WTC11 (cell line): Measurements from ENCODE around the gene ARHGEF38. TPM values are rescaled to one million over a fixed set of nuclear protein-coding genes. Genes with fewer than 3 reads are reported as not detected.

Experiments used
- ATAC-seq: fragments of 200-7000 bp; cut with Tn5 transposase; 2 replicates; pipeline ENCODE4 v1.10.0; 2021; ENCODE audit warnings: mild to moderate bottlenecking, moderate library complexity
- CTCF ChIA-PET: fragments of 300-600 bp; sonication (Branson Sonifier 250); formaldehyde crosslinking; loops from one replicate; lab custom pipeline; 2021; ENCODE audit warnings: antibody characterized with exemption; lab: Charles Lee
- POLR2A ChIA-PET: fragments of 350-600 bp; sonication (Branson Sonifier 250); formaldehyde crosslinking; loops from one replicate; lab custom pipeline; 2021; ENCODE audit warnings: antibody characterized with exemption; lab: Charles Lee
- DNase-seq: peaks from one replicate; pipeline ENCODE4 v3.0.0; 2021; ENCODE audit warnings: low spot score
- H3K27ac Mint-ChIP-seq: 2 replicates; pipeline ENCODE4 v1.8.0; 2021; ENCODE audit warnings: mixed read lengths
- H3K27me3 Mint-ChIP-seq: 2 replicates; pipeline ENCODE4 v1.8.0; 2021; ENCODE audit warnings: low read depth, mild to moderate bottlenecking, moderate library complexity, mixed read lengths
- H3K36me3 Mint-ChIP-seq: 2 replicates; pipeline ENCODE4 v1.8.0; 2021; ENCODE audit warnings: mixed read lengths
- H3K4me1 Mint-ChIP-seq: 2 replicates; pipeline ENCODE4 v1.8.0; 2022; ENCODE audit warnings: mixed read lengths
- H3K4me3 Mint-ChIP-seq: 2 replicates; pipeline ENCODE4 v1.8.0; 2021; ENCODE audit warnings: mild to moderate bottlenecking, moderate library complexity, mixed read lengths
- H3K9me3 Mint-ChIP-seq: 2 replicates; pipeline ENCODE4 v1.8.0; 2021; ENCODE audit warnings: mixed read lengths
- ARID4B ChIP-seq: sonication (generic); formaldehyde crosslinking; IDR thresholded peaks from 2 replicates; pipeline ENCODE4 v1.8.0; 2023; ENCODE audit warnings: missing genetic modification reagents, mild to moderate bottlenecking, borderline replicate concordance
- ATF6 ChIP-seq: sonication (generic); formaldehyde crosslinking; IDR thresholded peaks from 2 replicates; pipeline ENCODE4 v1.8.1; 2023; ENCODE audit warnings: mild to moderate bottlenecking, missing genetic modification reagents
- E2F5 ChIP-seq: sonication (generic); formaldehyde crosslinking; IDR thresholded peaks from 2 replicates; pipeline ENCODE4 v1.8.1; 2022; ENCODE audit warnings: mild to moderate bottlenecking, moderate library complexity, missing genetic modification reagents
- FOXK1 ChIP-seq: sonication (generic); formaldehyde crosslinking; IDR thresholded peaks from 2 replicates; pipeline ENCODE4 v1.8.0; 2022; ENCODE audit warnings: mild to moderate bottlenecking, moderate library complexity, missing genetic modification reagents
- GRHL2 ChIP-seq: fragments of 250-450 bp; sonication (Bioruptor Pico); IDR thresholded peaks from 2 replicates; pipeline ENCODE4 v1.8.0; 2022; ENCODE audit warnings: mild to moderate bottlenecking, moderate library complexity; ENCODE audit not compliant: insufficient replicate concordance, severe bottlenecking
- GTF2I ChIP-seq: fragments of 250-450 bp; sonication (Bioruptor Pico); conservative IDR thresholded peaks from 2 replicates; pipeline ENCODE4 v1.4.0; 2021; ENCODE audit warnings: mild to moderate bottlenecking
- JUN ChIP-seq: sonication (generic); formaldehyde crosslinking; IDR thresholded peaks from 2 replicates; pipeline ENCODE4 v1.8.0; 2023; ENCODE audit warnings: mild to moderate bottlenecking, missing genetic modification reagents
- NFATC4 ChIP-seq: fragments of 250-450 bp; sonication (Bioruptor Pico); IDR thresholded peaks from 2 replicates; pipeline ENCODE4 v1.9.0; 2021; ENCODE audit warnings: mild to moderate bottlenecking
- NFYB ChIP-seq: sonication (generic); formaldehyde crosslinking; conservative IDR thresholded peaks from 2 replicates; pipeline ENCODE4 v1.8.0; 2022; ENCODE audit warnings: low read depth, missing genetic modification reagents
- NR1H2 ChIP-seq: sonication (generic); formaldehyde crosslinking; IDR thresholded peaks from 2 replicates; pipeline ENCODE4 v1.9.0; 2021; ENCODE audit warnings: mild to moderate bottlenecking, moderate library complexity, missing genetic modification reagents
- NR2C2 ChIP-seq: sonication (generic); formaldehyde crosslinking; IDR thresholded peaks from 2 replicates; pipeline ENCODE4 v1.8.0; 2022; ENCODE audit warnings: mild to moderate bottlenecking, missing genetic modification reagents
- RORB ChIP-seq: fragments of 250-450 bp; sonication (Bioruptor Pico); IDR thresholded peaks from 2 replicates; pipeline ENCODE4 v1.9.0; 2021; ENCODE audit warnings: mild to moderate bottlenecking
- SP1 ChIP-seq: sonication (generic); formaldehyde crosslinking; conservative IDR thresholded peaks from 2 replicates; pipeline ENCODE4 v1.8.1; 2022; ENCODE audit warnings: missing genetic modification reagents
- STAT6 ChIP-seq: sonication (generic); formaldehyde crosslinking; conservative IDR thresholded peaks from 2 replicates; pipeline ENCODE4 v1.8.1; 2023; ENCODE audit warnings: mild to moderate bottlenecking, low read depth, missing genetic modification reagents, moderate library complexity
- TEAD4 ChIP-seq: sonication (generic); formaldehyde crosslinking; IDR thresholded peaks from 2 replicates; pipeline ENCODE4 v1.8.0; 2022; ENCODE audit warnings: mild to moderate bottlenecking, missing genetic modification reagents
- ZMAT4 ChIP-seq: fragments of 250-450 bp; sonication (Bioruptor Pico); IDR thresholded peaks from 2 replicates; pipeline ENCODE4 v1.9.0; 2021; ENCODE audit warnings: mild to moderate bottlenecking
- ZNF416 ChIP-seq: fragments of 250-450 bp; sonication (Bioruptor Pico); IDR thresholded peaks from 2 replicates; pipeline ENCODE4 v1.9.0; 2021; ENCODE audit warnings: mild to moderate bottlenecking, inconsistent platforms
- ZNF512 ChIP-seq: sonication (generic); formaldehyde crosslinking; IDR thresholded peaks from 2 replicates; pipeline ENCODE4 v1.8.1; 2022; ENCODE audit warnings: missing genetic modification reagents, borderline replicate concordance
- ZNF671 ChIP-seq: fragments of 250-450 bp; sonication (Bioruptor Pico); IDR thresholded peaks from 2 replicates; pipeline ENCODE4 v1.8.0; 2021; ENCODE audit warnings: mild to moderate bottlenecking
- total RNA-seq: library from RNA; stranded (reverse); gene quantifications from 3 replicates; pipeline ENCODE4 v1.2.3, GENCODE V29; 2021

ARHGEF38 gene
- total RNA-seq, 1 experiment from 2014 or later = not detected

- TF ChIP-seq NFATC4 (CRISPR knock-in tag) (no peak), ZNF416 (CRISPR knock-in tag) (no peak), NR2C2 (CRISPR knock-in tag) (no peak), ATF6 (CRISPR knock-in tag) (no peak), FOXK1 (CRISPR knock-in tag) (no peak), NR1H2 (CRISPR knock-in tag) (no peak), GTF2I (CRISPR knock-in tag) (no peak), E2F5 (CRISPR knock-in tag) (no peak), ARID4B (no peak), TEAD4 (CRISPR knock-in tag) (no peak), NFYB (CRISPR knock-in tag) (no peak)
These were observed 160.3 kb downstream of the ARHGEF38 start (continued) for GRCh38 chr4:105712766-105713165.

- H3K36me3 Mint-ChIP-seq = peaks cover 13% of the 10 kb centered on the region
- no peak overlapping the region for H3K27ac Mint-ChIP-seq
- peaks cover 10% of the 10 kb centered on the region for H3K4me1 Mint-ChIP-seq
- no peak for ATAC-seq
- H3K27me3 Mint-ChIP-seq = no peaks in the 10 kb centered on the region
- CTCF ChIA-PET = no interaction called here
- POLR2A ChIA-PET = no interaction called here
- DNase-seq = no peak
- peaks cover 10% of the 10 kb centered on the region for H3K9me3 Mint-ChIP-seq
- H3K4me3 Mint-ChIP-seq = no peak overlapping the region
- TF ChIP-seq NFATC4 (CRISPR knock-in tag) (no peak), SP1 (CRISPR knock-in tag) (no peak), JUN (CRISPR knock-in tag) (no peak), ZNF512 (CRISPR knock-in tag) (no peak), RORB (CRISPR knock-in tag) (no peak), STAT6 (CRISPR knock-in tag) (no peak), GRHL2 (no peak), FOXK1 (CRISPR knock-in tag) (no peak), ZNF671 (CRISPR knock-in tag) (no peak), ZMAT4 (CRISPR knock-in tag) (no peak), ARID4B (no peak)
These were observed 161.7 kb downstream of the ARHGEF38 start for GRCh38 chr4:105714071-105714521.
